HG03095 (cell line): Measurements from ENCODE around the gene CFD.
"Not testable (repeated sequence)": the region's sequence is repeated elsewhere in the genome, so short reads cannot be mapped to it uniquely, and the experiment has no call there.

Experiments
- ATAC-seq: cut with Tn5 transposase; IDR thresholded peaks from one replicate; pipeline ENCODE4 v1.9.1; 2021; ENCODE audit warnings: moderate library complexity; ENCODE audit not compliant: unreplicated experiment

CFD gene

DNA sequence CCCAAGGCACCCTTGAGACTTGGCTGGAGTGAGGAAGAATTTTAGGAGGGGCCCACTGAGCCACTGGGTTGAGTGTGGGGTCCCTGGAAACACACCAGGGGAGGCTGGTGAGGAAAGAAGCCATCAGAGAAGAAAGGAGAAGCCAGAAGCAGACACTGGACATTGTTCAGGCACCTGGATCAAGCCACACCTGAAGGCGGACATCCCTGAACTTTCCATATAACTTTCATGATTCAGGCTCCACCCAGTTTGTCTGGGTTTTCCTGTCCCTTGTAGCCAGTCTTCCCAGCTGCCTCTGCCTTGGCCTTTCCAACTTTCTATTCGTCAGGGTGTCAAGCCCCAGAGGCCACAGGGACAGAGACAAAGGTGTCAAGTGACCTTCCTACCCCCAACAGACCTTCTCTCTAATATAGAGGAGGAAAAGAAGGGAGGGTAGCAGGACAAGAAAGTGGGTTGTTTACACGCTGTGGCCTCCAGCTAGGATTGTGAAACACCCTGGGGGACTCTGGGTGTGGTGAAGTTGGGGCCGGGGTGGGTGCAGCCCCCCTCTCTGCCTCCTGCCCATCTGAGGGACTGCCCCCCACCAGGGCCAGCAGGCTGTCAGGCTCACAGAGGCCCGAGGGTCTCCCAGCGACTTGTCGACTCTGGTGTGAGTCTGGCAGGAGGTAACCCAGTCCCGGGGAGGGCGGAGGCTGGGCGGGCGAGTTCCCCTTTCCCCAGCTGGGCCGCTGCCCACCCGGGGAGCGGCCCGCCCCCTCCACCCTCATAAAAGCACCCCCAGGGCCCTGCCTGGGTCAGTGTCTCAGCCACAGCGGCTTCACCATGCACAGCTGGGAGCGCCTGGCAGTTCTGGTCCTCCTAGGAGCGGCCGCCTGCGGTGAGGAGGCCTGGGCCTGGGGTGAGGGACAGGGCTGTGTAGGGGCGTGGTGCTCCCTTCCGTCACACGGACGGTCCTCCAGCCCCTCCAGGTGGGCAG is at the start of gene CFD:
CFD (plus strand) TSS at position 797 of the 976 bp plus-strand sequence; CDS start at position 823, 26 bp downstream.
- no peak for ATAC-seq

DNA sequence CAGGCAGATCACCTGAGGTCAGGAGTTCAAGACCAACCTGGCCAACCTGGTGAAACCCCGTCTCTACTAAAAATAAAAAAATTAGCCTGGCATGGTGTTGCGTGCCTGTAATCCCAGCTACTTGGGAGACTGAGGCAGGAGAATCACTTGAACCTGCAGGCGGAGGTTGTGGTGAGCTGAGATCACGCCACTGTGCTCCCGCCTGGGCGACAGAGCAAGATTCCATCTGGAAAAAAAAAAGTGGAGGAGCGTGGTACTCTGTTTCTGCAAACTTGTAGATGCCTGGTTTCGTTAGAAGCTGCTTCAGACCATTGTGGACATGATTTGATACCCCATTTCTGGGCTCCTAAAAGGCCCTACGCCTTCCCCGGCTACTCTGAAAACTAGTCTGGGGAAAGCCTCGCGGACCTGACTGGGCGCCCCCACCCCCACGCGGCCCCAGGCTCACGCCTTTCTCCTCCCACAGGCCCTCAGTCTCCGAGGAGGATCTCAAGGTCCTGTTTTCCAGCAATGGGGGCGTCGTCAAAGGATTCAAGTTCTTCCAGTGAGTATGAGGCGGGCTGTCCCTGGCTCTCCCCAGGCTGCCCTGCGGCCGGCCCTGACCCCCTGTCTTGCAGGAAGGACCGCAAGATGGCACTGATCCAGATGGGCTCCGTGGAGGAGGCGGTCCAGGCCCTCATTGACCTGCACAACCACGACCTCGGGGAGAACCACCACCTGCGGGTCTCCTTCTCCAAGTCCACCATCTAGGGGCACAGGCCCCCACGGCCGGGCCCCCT is 49.2 kb upstream of the CFD start:
- ATAC-seq, result no peak

DNA sequence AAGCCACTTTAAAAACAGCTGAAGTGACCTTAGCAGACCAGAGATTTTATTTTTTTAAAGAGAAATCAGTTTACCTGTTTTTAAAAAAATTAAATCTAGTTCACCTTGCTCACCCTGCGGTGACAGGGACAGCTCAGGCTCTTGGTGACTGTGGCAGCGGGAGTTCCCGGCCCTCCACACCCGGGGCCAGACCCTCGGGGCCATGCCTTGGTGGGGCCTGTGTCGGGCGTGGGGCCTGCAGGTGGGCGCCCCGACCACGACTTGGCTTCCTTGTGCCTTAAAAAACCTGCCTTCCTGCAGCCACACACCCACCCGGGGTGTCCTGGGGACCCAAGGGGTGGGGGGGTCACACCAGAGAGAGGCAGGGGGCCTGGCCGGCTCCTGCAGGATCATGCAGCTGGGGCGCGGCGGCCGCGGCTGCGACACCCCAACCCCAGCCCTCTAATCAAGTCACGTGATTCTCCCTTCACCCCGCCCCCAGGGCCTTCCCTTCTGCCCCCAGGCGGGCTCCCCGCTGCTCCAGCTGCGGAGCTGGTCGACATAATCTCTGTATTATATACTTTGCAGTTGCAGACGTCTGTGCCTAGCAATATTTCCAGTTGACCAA is 48.5 kb upstream of the CFD start:
- ATAC-seq, result no peak

DNA sequence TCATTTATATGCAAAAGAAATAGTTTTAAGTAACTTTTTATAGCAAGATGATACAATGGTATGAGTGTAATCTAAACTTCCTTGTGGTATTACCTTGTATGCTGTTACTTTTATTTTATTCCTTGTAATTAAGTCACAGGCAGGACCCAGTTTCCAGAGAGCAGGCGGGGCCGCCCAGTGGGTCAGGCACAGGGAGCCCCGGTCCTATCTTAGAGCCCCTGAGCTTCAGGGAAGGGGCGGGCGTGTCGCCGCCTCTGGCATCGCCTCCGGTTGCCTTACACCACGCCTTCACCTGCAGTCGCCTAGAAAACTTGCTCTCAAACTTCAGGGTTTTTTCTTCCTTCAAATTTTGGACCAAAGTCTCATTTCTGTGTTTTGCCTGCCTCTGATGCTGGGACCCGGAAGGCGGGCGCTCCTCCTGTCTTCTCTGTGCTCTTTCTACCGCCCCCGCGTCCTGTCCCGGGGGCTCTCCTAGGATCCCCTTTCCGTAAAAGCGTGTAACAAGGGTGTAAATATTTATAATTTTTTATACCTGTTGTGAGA is 47.9 kb upstream of the CFD start:
- ATAC-seq, result no peak

DNA sequence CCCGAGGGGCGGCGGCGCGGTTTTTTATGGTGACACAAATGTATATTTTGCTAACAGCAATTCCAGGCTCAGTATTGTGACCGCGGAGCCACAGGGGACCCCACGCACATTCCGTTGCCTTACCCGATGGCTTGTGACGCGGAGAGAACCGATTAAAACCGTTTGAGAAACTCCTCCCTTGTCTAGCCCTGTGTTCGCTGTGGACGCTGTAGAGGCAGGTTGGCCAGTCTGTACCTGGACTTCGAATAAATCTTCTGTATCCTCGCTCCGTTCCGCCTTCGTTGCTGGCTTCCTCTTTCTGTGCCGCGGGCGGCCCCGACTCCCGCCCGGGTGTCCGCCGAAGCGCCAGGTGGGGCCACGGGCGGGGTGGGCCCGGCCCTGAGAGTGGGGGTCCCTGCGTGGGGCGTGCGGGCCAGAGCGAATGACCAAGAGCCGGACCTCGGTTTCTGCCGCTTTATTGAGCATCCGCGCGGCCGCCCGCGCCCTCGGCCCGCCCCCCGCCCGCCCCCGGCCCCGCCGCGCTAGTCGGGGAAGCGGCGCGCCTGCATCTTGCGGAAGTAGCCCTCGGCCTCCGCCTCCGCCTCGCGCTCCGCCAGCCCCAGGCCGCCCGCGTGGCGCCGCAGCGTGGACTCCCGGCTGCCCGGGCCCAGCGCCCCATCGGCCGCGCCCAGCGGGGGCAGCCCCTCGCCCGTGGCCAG is 47.3 kb upstream of the CFD start:
- ATAC-seq, result no peak

DNA sequence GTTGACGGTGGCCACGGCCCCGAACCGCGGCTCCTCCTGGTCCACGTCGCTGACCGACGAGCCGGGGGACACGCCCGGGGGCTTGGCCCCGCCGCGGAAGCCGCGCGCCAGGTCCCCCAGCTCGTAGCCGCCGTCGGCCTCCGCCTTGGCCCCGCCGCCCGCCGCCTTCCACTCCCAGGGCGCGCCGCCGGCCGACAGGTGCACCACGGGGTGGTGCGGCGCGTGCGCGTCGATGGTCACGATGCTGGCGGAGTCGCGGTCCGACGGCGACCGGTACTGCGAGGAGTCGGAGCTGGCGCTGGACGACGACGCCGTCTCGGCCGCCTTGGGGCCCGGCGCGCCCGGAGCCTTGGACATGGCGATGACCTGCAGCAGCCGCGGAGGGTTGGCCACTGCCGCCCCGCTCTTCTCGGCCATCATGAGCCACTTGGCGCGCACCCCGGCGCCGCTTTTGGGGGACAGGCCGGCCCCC is 46.7 kb upstream of the CFD start:
- no peak for ATAC-seq

DNA sequence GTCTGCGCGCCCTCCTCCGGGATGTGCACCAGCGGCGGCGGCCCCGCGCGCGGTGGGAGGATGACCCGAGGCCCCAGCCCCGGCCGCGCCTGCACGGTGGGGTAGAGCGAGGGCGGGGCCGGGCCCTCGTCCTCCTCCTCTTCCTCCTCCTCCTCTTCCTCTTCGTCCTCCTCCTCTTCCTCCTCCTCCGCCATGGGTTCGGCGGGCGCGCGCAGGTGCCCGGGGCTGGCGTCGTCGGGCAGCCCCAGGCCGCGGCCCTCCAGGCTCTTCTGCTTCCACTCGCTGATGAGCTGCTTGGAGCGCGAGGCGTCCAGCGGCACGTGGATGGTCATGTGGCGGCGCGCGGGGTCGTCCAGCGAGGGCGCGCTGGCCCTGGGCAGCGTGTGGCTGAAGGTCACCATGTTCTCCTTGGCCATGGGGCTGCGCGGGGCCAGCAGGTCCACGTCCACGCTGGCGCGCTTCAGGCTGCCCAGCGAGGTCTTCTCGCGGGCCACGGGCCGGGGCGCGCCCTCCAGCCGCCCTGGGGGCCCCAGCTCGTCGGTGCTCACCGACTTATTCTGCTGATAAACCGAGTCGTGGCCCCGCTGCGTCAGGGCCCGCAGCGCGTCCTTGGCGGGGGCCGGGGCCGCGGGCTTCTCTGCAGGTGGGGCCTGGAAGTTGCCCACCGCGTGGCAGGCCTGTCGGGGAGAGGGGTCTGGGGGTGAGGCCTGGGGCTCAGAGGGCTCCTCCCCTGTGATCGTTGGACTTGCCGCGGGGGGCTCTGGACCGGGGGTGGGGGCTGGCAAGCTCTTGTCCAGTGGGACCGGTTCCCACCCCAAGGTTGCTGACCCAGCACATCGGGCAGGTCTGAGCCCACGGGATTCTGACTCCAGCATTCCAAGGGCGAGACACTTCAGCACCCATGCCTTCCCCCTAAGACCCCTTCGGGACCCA is 46.0 kb upstream of the CFD start:
- no peak for ATAC-seq

DNA sequence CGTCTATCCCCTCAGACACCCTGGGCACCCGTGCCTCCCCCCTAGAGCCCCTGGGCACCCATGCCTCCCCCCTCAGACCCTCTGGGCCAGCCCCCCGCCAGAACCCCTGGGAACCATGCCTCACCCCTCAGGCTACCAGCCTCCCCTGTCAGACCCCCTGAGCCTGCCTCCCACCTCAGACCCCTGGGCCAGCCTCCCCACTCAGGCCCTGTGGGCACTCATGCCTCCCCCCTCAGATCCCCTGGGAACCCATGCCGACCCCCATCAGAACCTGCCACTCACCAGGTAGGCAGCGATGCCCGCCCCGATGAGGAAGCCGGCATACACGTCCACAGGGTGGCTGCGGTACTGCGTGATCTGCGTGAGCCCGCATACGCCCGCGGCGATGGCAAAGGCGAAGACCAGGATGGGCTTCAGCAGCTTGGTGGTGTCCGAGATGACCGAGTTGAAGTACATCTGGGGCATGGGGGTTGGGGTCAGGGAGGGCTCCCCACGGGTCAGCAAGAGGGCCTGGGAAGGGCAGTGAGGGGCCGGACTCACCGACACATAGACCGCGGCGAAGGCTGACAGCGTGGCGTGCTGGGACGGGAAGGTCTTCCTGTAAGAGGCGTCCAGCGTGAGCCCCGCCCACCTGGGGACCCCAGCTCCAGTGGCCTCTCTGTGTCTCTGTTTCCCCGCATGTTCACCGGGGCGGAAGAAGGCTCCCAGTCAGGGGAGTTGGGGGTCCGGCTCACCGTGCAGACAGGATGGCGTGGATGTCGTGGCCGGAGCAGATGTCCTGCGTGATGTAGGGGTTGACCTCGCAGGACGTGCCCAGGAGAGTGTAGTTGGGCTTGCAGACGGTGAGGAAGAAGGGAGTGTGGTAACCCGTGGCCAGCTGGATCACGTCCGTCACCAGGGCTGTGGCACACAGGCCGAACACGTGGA is 45.0 kb upstream of the CFD start:
- ATAC-seq, result no peak

DNA sequence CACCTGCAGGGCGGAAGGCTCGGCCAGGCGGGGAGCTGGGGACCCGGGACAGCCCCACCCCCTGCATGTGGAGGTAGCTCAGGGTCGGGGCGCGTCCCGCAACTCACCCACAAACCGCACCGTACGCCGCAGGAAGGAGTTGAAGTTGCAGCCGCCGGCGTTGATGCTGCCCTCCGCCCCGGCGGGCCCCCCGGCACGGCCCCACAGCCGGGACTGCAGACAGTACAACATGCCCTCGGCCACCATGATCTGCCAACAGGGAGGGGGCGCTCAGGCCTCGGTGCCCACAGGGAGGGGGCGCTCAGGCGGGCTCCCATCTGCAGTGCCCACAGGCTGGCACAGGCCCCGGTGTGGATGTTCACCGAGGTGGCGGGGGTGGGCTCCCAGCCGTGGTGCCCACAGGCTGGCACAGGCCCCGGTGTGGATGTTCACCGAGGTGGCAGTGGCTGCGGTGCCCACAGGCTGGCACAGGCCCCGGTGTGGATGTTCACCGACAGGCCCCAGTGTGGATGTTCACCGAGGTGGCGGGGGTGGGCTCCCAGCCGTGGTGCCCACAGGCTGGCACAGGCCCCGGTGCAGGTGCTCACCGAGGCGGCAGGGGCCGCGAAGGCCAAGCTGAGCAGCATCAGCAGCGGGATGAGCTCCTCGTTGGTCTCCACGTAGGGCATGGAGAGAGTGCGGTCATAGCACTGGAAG is 44.2 kb upstream of the CFD start:
- no peak for ATAC-seq

DNA sequence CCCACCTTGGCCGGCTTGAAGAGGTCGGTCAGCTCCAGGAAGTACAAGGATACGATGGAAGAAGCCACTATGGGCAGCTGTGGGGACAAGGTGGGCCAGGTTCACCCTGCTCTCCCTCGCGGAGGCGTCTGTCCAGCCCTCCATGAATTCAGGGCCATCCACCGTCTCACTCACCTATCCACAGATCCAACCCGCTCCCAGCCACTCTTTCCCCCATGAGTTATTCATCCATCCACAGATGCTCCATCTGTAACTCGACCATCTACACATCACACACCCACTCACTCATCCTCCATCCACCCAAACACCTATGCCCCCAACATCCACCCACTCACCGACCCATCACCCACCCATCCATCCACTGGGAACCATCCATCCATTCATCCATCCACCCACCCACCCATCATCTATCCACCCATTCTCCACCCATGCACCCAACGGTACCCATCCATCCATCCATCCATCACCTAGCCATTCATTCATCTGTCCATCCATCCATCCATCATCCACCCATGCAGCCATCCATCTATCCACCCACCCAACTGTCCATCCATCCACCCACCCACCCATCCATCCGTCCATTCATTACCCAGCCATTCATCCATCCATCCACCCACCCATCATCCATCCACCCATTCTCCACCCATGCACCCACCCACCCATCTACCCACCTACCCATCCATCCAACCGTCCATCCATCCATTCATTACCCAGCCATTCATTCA is 43.5 kb upstream of the CFD start:
- ATAC-seq, result no peak

DNA sequence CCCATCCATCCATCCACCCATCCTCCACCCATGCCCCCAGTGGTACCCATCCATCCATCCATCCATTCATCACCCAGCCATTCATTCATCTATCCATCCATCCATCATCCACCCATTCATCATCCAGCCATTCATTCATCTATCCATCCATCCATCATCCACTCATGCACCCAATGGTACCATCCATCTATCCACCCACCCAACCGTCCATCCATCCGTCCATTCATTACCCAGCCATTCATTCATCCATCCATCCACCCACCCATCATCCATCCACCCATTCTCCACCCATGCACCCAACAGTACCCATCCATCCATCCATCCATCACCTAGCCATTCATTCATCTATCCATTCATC is 43.0 kb upstream of the CFD start:
- no peak for ATAC-seq

DNA sequence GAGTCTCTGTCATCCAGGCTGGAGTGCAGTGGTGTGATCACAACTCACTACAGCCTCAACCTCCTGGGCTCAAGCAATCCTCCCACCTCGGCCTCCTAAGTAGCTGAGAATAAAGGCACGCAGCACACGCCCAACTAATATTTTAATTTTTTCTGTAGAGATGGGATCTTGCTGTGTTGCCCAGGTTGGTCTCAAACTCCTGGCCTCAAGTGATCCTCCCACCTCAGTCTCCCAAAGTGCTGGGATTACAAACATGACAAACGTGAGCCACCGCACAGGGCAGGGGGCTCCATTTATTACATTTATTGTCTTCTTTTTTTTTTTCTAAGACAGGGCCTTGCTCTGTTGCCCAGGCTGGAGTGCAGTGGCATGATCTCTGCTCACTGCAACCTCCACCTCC is 39.3 kb upstream of the CFD start:
- not testable (repeated sequence) for ATAC-seq

DNA sequence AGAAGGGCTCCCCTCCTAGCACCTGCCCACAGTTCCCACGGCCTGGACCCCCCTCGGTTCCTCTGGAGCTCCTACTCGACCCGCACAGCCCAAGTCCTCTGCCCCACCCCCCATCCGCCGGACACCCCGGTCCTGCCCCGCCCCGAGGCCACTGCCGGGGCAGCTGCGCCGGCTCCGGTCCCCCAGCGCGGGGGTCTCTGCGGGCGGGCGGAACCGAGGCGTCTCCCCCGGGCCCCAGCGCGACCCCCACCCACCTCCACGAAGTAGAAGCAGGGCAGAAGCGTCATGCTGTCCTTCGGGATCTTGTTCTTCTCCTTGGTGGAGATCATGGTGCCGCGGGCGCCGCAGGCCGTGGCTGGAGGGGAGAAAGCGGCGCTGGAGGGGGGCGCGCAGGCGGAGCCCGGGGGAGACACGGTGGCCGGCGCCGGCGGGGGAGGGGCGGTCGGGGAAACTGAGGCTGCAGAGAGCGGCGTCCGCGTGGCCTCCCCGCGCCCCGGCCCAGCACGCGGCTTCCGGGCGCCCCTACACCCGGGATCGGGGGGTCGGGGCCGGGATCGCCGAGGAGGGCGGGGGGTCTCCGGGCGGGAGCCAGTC is 38.1 kb upstream of the CFD start:
- ATAC-seq, result no peak

DNA sequence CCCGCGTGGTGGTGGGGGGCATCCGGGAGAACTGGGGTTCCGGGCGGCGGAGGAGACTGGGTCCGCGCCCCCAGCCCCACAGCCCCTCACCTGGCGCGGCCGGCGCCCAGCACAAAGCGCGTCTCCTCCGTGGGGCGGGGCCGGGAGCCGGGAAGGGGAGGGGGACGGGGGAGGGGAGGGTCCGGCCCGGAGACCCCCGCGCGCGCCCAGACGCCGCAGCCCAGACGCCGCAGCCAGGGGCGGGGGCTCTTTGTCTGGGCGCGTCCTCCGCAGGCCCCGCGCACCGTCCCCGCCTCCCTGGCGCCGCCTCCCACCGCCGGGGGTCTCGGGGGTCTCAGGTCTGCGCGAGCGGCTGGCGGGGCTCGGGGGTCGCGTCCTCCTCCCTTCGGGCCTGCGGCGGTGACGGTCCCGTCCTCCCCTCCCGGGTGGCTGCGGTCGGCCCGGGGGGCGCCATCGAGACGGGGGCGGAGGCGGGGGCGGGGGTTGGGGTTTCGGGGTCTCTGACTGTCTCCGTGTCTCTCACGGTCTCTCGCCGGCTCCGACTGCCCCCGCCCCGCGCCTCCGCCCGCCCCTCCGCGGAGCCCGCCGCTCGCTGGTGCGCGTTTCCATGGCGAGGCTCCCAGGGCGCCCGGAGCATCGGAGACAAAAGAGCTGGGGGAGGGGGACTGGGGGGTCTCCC is 37.5 kb upstream of the CFD start, which contains the start of gene PLPPR3:
PLPPR3 (minus strand) TSS at position 131 of the 679 bp plus-strand sequence. CDS start 396 bp downstream, outside the sequence.
- no peak for ATAC-seq

DNA sequence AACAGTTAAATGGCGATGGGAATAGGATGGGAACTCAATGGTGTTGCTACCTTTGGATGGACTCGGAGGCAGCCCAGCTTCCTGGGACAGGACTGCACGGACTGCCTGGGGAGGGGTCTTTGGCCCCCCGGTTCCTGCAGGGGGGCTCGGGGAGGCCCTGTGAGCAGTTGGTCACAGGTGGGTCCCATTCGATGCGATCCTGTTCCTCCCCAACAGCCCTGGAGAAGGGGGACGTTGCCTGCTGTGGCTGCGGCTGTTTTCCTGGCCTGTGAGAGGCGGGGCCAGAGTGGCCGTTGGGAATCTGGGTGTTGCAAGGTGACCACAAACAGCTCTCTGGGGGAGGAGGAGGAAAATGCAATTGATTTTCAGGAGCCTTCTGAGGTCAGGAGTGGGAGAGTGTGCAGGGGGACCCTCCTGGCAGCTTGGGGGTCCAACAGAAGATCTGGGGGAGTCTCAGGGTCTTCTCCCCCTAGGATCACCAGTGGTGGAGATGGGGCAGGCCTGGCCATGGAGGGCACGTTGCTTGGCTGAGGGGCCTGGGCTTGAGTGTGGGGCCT is 35.8 kb upstream of the CFD start:
- no peak for ATAC-seq

DNA sequence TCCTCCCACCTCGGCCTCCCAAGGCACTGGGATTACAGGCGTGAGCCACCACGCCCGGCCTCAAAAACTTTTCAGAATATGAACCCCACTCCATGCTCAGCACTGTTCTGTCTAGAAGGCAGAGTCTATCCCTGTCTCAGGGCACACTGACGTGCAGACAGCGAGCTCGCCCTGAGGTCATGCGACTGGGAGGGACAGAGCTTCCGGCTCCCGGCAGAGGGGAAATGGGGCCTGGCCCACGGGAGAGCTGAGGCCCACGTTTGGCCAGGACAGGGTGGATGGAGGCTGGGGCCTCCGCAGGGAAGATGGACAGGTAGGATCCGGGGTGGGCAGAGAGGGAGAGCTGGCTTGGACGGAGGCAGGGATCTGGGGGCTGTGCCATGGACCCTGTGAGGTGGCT is 34.6 kb upstream of the CFD start:
- no peak for ATAC-seq
